A673 (cell line): ENCODE results near the gene MBNL2.

Source experiments
- CTCF ChIP-seq: fragments of 300-800, 200-600 bp; sonication (generic); conservative IDR thresholded peaks from 2 replicates; pipeline ENCODE4 v1.5.1; 2017; ENCODE audit warnings: low read depth, mild to moderate bottlenecking, antibody characterized with exemption, low read length, moderate library complexity, mixed read lengths
- EZH2 ChIP-seq: fragments of 200-600 bp; sonication (generic); IDR thresholded peaks from 2 replicates; pipeline ENCODE4 v1.6.1; 2017; ENCODE audit warnings: borderline replicate concordance, low read depth, mild to moderate bottlenecking, mixed read lengths, antibody characterized with exemption, low read length; ENCODE audit not compliant: poor library complexity, severe bottlenecking

- TF ChIP-seq CTCF (no peak), EZH2 (no peak)
Measured at GRCh38 chr13:97192166-97192565, 30.0 kb upstream of the MBNL2 start.
